Fibroblast of the aortic adventitia (primary cell): ENCODE data around the gene HYAL1. TPM values are rescaled to one million over a fixed set of nuclear protein-coding genes. Genes with fewer than 3 reads are reported as not detected.
"Not testable (repeated sequence)": the region's sequence is repeated elsewhere in the genome, so short reads cannot be mapped to it uniquely, and the experiment has no call there.

Experiments
- DNase-seq: peaks from one replicate; pipeline ENCODE4 v3.0.0-alpha.2; 2010; ENCODE audit warnings: low read depth
- H3K4me3 ChIP-seq: 2 replicates; pipeline ENCODE4 v1.5.1; 2011; ENCODE audit warnings: low read depth, mild to moderate bottlenecking, control low read depth, low read length, moderate library complexity
- CTCF ChIP-seq: IDR thresholded peaks from 2 replicates; pipeline ENCODE4 v1.5.1; 2011; ENCODE audit warnings: mild to moderate bottlenecking, low read length, control low read depth, inconsistent platforms; ENCODE audit not compliant: insufficient read depth
- total RNA-seq: library from RNA; depleted of rRNA; stranded (reverse); fragments of >200 nt; gene quantifications from 2 replicates; pipeline ENCODE4 v1.2.3, GENCODE V29; 2012; ENCODE audit warnings: low replicate concordance

The HYAL1 gene
- total RNA-seq, 1 donor: 0.90 TPM

GRCh38 chr3:50275996-50276761, 27.2 kb downstream of the HYAL1 start:
- H3K4me3 ChIP-seq: no peak overlapping the region
- no peak for TF ChIP-seq CTCF
- DNase-seq: no peak

GRCh38 chr3:50275141-50275995, 28.0 kb downstream of the HYAL1 start:
- no peak for TF ChIP-seq CTCF
- no peak for DNase-seq
- no peak overlapping the region for H3K4me3 ChIP-seq

GRCh38 chr3:50274371-50275104, 28.8 kb downstream of the HYAL1 start:
- H3K4me3 ChIP-seq: no peak overlapping the region
- peak; percentile 53 for DNase-seq
- TF ChIP-seq CTCF: peak; percentile 63

GRCh38 chr3:50273689-50274065, 29.7 kb downstream of the HYAL1 start:
- TF ChIP-seq CTCF: no peak
- H3K4me3 ChIP-seq: no peak overlapping the region
- DNase-seq: no peak

- peak; percentile 65 for DNase-seq
- H3K4me3 ChIP-seq: peak overlapping the region; percentile 37
- peak; percentile 97 for TF ChIP-seq CTCF
Observed at GRCh38 chr3:50272911-50273688, 30.3 kb downstream of the HYAL1 start.

GRCh38 chr3:50272538-50272910, 30.9 kb downstream of the HYAL1 start:
- not testable (repeated sequence) for DNase-seq, H3K4me3 ChIP-seq
